ENCODE data around the gene SIPA1.

DNA sequence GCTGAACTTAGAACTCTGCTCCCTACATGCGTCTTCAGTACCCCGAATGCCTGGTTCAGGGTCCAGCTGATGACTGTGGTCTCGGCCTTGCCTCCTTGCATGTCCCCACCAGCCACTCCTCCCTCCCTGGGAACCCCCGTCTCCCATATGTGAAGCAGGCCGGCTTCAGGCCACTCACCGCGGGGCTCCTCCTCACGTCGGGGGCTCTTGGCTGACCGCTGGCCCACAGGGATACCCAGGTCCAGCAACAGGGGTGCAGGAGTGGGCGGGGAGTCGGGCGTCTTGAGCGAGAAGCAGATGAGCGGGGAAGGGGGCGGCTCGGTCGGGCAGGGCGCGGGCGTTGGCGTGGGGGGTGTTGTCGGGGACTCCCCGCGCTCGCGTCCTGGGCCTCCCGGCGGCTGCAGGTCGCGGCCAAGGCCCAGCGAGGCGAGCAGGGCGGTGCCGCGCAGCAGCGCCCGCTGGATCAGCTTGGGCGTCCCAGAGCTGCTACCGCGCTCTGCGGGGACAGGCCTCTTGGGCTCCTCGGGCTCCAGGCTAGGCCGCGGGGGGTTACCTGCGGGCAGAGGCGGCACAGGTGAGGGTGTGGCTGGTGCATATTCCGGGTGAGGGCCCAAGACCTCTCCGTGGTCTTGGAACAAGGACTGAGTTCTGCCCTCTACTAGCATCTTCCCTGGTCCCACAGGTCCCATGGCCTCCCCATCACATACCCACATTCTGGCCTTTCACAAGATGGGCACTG, 38.5 kb upstream of the SIPA1 start:
- TF ChIP-seq SP1 (IDR thresholded peaks at IDR 0.05), result no peak
- TF ChIP-seq, protein P1, sequence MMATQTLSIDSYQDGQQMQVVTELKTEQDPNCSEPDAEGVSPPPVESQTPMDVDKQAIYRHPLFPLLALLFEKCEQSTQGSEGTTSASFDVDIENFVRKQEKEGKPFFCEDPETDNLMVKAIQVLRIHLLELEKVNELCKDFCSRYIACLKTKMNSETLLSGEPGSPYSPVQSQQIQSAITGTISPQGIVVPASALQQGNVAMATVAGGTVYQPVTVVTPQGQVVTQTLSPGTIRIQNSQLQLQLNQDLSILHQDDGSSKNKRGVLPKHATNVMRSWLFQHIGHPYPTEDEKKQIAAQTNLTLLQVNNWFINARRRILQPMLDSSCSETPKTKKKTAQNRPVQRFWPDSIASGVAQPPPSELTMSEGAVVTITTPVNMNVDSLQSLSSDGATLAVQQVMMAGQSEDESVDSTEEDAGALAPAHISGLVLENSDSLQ (IDR thresholded peaks at IDR 0.05), result no peak

Data from HEK293T (cell line).